CD8-positive, alpha-beta memory T cell (primary cell): ENCODE data around the gene FHAD1. TPM values are rescaled to one million over a fixed set of nuclear protein-coding genes. Genes with fewer than 3 reads are reported as not detected.
A peak's percentile ranks its signal among the peaks of the same experiment; 100 is the strongest.
"Not testable (repeated sequence)": the region's sequence is repeated elsewhere in the genome, so short reads cannot be mapped to it uniquely, and the experiment has no call there.

Source experiments
- CTCF ChIA-PET: fragments of 350-600 bp; sonication (Branson Sonifier 250); formaldehyde crosslinking; loops from one replicate; lab custom pipeline; 2021; ENCODE audit warnings: antibody characterized with exemption; lab: Charles Lee
- POLR2A ChIA-PET: fragments of 350-600 bp; sonication (Branson Sonifier 250); formaldehyde crosslinking; loops from one replicate; lab custom pipeline; 2021; ENCODE audit warnings: antibody characterized with exemption; lab: Charles Lee
- DNase-seq, 5 donors: peaks; one replicate each; pipeline versions ENCODE4 v3.0.0 to v3.0.0-alpha.2; 2020 to 2022; ENCODE audit warnings: mixed read lengths in 1 of 5
- H3K27ac ChIP-seq: one replicate; pipeline ENCODE4 v1.7.0; 2013; ENCODE audit warnings: low read depth, mild to moderate bottlenecking, low read length, moderate library complexity
- H3K27me3 ChIP-seq: 2 replicates; pipeline ENCODE4 v1.7.0; 2013; ENCODE audit warnings: low read length, mild to moderate bottlenecking; ENCODE audit not compliant: insufficient read depth, poor library complexity, severe bottlenecking
- H3K36me3 ChIP-seq: 2 replicates; pipeline ENCODE4 v1.7.0; 2013; ENCODE audit warnings: mild to moderate bottlenecking, low read length, moderate library complexity; ENCODE audit not compliant: insufficient read depth
- H3K4me1 ChIP-seq: 2 replicates; pipeline ENCODE4 v1.7.0; 2013; ENCODE audit warnings: mild to moderate bottlenecking, low read length, moderate library complexity; ENCODE audit not compliant: insufficient read depth
- H3K4me3 ChIP-seq: 2 replicates; pipeline ENCODE4 v1.7.0; 2013; ENCODE audit warnings: mild to moderate bottlenecking, low read length
- H3K9me3 ChIP-seq: 2 replicates; pipeline ENCODE4 v1.7.0; 2013; ENCODE audit warnings: mild to moderate bottlenecking, low read length
- H3K27ac Mint-ChIP-seq, 8 donors: one replicate each; pipeline ENCODE4 v1.8.0; 2020 to 2021; ENCODE audit warnings: mixed read lengths in 8 of 8, mild to moderate bottlenecking in 6 of 8, inconsistent platforms in 3 of 8, moderate library complexity in 3 of 8
- H3K27me3 Mint-ChIP-seq, 2 donors: one replicate each; pipeline ENCODE4 v1.8.0; 2020 to 2021; ENCODE audit warnings: mixed read lengths in 2 of 2, mild to moderate bottlenecking in 1 of 2, moderate library complexity in 1 of 2
- H3K36me3 Mint-ChIP-seq, 3 donors: one replicate each; pipeline ENCODE4 v1.8.0; 2020 to 2021; ENCODE audit warnings: mixed read lengths in 3 of 3, inconsistent platforms in 1 of 3, mild to moderate bottlenecking in 1 of 3
- H3K4me1 Mint-ChIP-seq, 3 donors: one replicate each; pipeline ENCODE4 v1.8.0; 2020 to 2021; ENCODE audit warnings: mixed read lengths in 3 of 3, inconsistent platforms in 1 of 3, mild to moderate bottlenecking in 1 of 3
- H3K4me3 Mint-ChIP-seq, 7 donors: one replicate each; pipeline ENCODE4 v1.8.0; 2020 to 2021; ENCODE audit warnings: mixed read lengths in 7 of 7, mild to moderate bottlenecking in 6 of 7, moderate library complexity in 4 of 7, inconsistent platforms in 2 of 7
- H3K9me3 Mint-ChIP-seq, 5 donors: one replicate each; pipeline ENCODE4 v1.8.0; 2020 to 2022; ENCODE audit warnings: mixed read lengths in 5 of 5, mild to moderate bottlenecking in 3 of 5, moderate library complexity in 2 of 5, inconsistent platforms in 1 of 5
- polyA plus RNA-seq: library from polyadenylated mRNA; unstranded; fragments of 300-500 nt; fragmentation: Illumina TruSeq; gene quantifications from one replicate; pipeline ENCODE4 v1.2.3, GENCODE V29; 2021
- total RNA-seq, 2 experiments: library from RNA; stranded (reverse); gene quantifications; one replicate each; pipeline ENCODE4 v1.2.3, GENCODE V29; 2021

Gene FHAD1
- total and polyA plus RNA-seq, 3 experiments from 2014 or later, result not detected

DNA sequence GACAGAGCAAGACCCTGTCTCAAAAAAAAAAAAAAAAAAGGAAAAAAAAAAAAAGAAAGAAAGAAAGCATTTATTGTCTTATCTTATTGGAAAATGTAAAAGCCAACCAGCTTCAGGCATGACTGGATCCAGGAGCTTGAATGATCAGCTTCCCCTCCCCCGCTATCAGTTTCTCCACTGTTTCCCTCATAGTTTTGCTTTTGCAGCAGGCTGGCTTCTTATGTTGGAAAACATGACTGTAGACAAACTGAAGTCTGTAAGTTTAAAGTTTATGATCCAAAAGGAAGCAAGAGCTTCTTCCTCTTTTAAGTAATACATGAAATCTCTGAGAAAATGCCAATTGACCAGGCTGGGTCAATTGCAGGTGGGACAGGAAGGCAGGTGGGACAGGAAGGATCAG is 52.2 kb downstream of the FHAD1 start:
- Mint-ChIP-seq H3K4me1 (peaks cover 4 to 12% (median 8%) of the 10 kb centered on the region in 3 donors), H3K27ac (no peak overlapping the region), H3K27me3 (peaks cover 0 to 4% of the 10 kb centered on the region in 2 donors), H3K36me3 (no peaks in the 10 kb centered on the region), H3K9me3 (peaks cover 0 to 4% (median 0%) of the 10 kb centered on the region in 5 donors), H3K4me3 (no peak overlapping the region)
- no peak overlapping the region for H3K4me3 ChIP-seq
- DNase-seq, result no peak
- H3K27me3 ChIP-seq, result no peaks in the 10 kb centered on the region
- no peaks in the 10 kb centered on the region for H3K9me3 ChIP-seq
- ChIA-PET CTCF (no interaction called here), POLR2A (no interaction called here)
- no peaks in the 10 kb centered on the region for H3K36me3 ChIP-seq
- H3K27ac ChIP-seq, result no peak overlapping the region
- H3K4me1 ChIP-seq, result no peaks in the 10 kb centered on the region

DNA sequence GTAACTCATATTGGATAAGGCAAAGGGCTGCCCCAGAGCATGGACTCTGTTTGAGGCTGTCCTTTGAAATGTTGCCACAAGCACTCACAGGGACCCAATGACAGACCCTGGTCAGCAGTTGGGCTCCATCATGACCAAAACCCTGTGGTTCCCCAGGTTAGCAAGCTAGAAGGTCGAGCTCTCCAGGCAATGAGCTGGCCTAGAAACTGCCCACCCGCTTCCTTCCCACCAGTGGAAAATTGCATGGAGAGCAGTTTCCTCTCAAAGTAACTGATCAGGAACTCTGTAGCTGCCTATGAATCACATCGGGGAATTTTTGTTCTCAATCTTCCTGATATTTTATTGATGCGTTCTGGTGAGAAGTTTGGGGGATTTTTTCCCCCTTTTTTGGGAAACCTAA is 52.8 kb downstream of the FHAD1 start:
- no peaks in the 10 kb centered on the region for H3K4me1 ChIP-seq
- no peak overlapping the region for H3K27ac ChIP-seq
- no peak for DNase-seq
- no peak overlapping the region for H3K4me3 ChIP-seq
- ChIA-PET POLR2A (no interaction called here), CTCF (no interaction called here)
- H3K9me3 ChIP-seq, result no peaks in the 10 kb centered on the region
- H3K27ac Mint-ChIP-seq, result no peak overlapping the region
- peaks cover 7 to 12% (median 8%) of the 10 kb centered on the region in 3 donors for H3K4me1 Mint-ChIP-seq
- H3K4me3 Mint-ChIP-seq, result no peak overlapping the region
- H3K9me3 Mint-ChIP-seq, result peaks cover 0 to 4% (median 0%) of the 10 kb centered on the region in 5 donors
- H3K27me3 ChIP-seq, result no peaks in the 10 kb centered on the region
- H3K36me3 ChIP-seq, result no peaks in the 10 kb centered on the region
- H3K36me3 Mint-ChIP-seq, result no peaks in the 10 kb centered on the region
- peaks cover 0 to 5% of the 10 kb centered on the region in 2 donors for H3K27me3 Mint-ChIP-seq

DNA sequence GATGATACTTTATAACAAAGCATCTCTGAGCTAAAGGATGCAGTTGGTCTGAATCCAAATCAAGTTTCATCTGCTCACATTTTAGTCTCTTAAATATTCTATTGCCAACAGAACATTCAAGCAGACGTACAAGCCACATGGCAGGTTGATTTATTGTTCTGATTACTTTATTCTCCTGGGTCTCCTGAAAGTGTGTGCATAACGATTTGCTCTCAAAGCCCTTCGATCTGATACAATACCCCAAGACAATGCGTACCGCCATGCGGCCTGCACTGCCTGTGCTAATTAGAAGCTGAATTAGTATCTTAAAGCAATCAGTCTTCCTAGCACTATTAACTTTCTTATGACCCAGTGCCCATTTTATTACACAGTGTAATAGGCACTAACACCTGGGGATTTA is 56.9 kb downstream of the FHAD1 start:
- no peaks in the 10 kb centered on the region for H3K36me3 ChIP-seq

DNA sequence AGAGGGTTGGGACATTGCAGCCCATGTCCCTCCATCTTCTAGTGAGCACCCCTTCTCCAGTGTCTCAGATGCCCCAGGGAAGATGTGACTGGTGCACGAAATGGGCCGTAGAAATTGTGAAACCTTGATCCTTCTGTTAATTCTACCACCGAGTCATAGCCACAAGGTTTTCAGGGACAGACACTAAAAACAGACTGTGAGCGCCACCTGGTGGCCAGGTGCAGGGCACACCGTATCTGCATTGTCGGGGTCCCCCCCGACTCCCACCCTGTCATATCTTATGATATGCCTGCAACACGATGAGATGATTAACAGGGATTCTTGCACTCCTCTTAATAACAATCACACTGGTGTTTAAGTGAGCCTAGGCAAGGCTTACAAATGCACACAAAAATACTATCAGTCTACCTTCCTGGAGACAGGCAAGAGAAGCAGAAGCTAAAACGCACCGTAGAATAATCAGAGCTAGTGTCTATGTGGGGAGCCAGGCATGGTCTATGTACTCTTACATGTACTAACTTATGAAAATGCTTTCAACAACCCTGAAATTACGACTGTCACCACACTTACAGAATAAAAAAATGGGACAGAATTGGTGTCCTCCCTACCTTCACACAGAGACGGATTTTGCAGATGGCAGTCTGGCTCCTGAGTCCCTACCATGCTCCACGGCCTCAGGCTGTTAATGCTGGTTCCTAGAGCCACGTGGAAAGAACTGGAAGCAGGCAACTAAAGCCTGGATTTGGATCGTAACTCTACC is 57.9 kb downstream of the FHAD1 start:
- no peak overlapping the region for H3K27ac ChIP-seq
- peak; percentile 34 to 68 (median 55) for DNase-seq
- no peaks in the 10 kb centered on the region for H3K27me3 ChIP-seq
- H3K4me1 ChIP-seq, result no peaks in the 10 kb centered on the region
- H3K4me3 Mint-ChIP-seq, result no peak overlapping the region
- H3K4me3 ChIP-seq, result no peak overlapping the region
- H3K4me1 Mint-ChIP-seq, result peaks cover 0 to 4% (median 0%) of the 10 kb centered on the region in 3 donors
- peaks cover 2 to 15% of the 10 kb centered on the region in 2 donors for H3K27me3 Mint-ChIP-seq
- no peaks in the 10 kb centered on the region for H3K9me3 ChIP-seq
- no peaks in the 10 kb centered on the region for H3K36me3 Mint-ChIP-seq
- H3K27ac Mint-ChIP-seq, result no peak overlapping the region
- ChIA-PET POLR2A (no interaction called here), CTCF (interaction anchor here (0.6 to 3.2 kb wide), 11 partner anchors 10 to 189 kb away, joined by 3 to 24 read pairs (median 3); no protein-coding TSS in a partner anchor)
- no peaks in the 10 kb centered on the region for H3K36me3 ChIP-seq
- no peaks in the 10 kb centered on the region for H3K9me3 Mint-ChIP-seq

More for the DNA sequence above, 56.9 kb downstream of the FHAD1 start:
- H3K4me3 Mint-ChIP-seq, result no peak overlapping the region
- no peak overlapping the region for H3K27ac ChIP-seq
- no peaks in the 10 kb centered on the region for H3K9me3 Mint-ChIP-seq
- H3K9me3 ChIP-seq, result no peaks in the 10 kb centered on the region
- H3K4me1 Mint-ChIP-seq, result peaks cover 0 to 4% (median 0%) of the 10 kb centered on the region in 3 donors
- no peak overlapping the region for H3K4me3 ChIP-seq
- H3K27me3 ChIP-seq, result no peaks in the 10 kb centered on the region
- H3K27ac Mint-ChIP-seq, result no peak overlapping the region
- no peaks in the 10 kb centered on the region for H3K4me1 ChIP-seq
- DNase-seq, result no peak
- H3K36me3 Mint-ChIP-seq, result no peaks in the 10 kb centered on the region
- POLR2A ChIA-PET, result no interaction called here
- CTCF ChIA-PET, result interaction anchor here (0.9 to 3.2 kb wide), 8 partner anchors 9 to 188 kb away, joined by 3 to 24 read pairs (median 4); no protein-coding TSS in a partner anchor
- peaks cover 2 to 13% of the 10 kb centered on the region in 2 donors for H3K27me3 Mint-ChIP-seq

DNA sequence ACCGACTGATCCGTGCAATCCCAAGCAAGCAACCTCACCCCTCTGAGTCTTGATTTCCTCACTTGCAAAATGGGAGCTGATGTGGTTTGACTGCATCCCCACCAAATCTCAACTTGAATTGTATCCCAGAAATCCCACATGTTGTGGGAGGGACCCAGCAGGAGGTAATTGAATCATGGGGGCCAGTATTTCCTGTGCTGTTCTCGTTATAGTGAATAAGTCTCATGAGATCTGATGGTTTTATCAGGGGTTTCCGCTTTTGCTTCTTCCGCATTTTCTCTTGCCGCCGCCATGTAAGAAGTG is 58.4 kb downstream of the FHAD1 start:
- Mint-ChIP-seq H3K36me3 (no peaks in the 10 kb centered on the region), H3K4me1 (peaks cover 0 to 4% (median 0%) of the 10 kb centered on the region in 3 donors), H3K27ac (no peak overlapping the region), H3K4me3 (no peak overlapping the region), H3K27me3 (peaks cover 2 to 20% of the 10 kb centered on the region in 2 donors), H3K9me3 (no peaks in the 10 kb centered on the region)
- ChIA-PET POLR2A (no interaction called here), CTCF (interaction anchor here (0.6 to 3.2 kb wide), 9 partner anchors 10 to 190 kb away, joined by 3 to 24 read pairs (median 4); no protein-coding TSS in a partner anchor)
- DNase-seq, result no peak
- Histone ChIP-seq H3K27me3 (no peaks in the 10 kb centered on the region), H3K27ac (no peak overlapping the region), H3K9me3 (no peaks in the 10 kb centered on the region), H3K36me3 (no peaks in the 10 kb centered on the region), H3K4me1 (no peaks in the 10 kb centered on the region), H3K4me3 (no peak overlapping the region)

DNA sequence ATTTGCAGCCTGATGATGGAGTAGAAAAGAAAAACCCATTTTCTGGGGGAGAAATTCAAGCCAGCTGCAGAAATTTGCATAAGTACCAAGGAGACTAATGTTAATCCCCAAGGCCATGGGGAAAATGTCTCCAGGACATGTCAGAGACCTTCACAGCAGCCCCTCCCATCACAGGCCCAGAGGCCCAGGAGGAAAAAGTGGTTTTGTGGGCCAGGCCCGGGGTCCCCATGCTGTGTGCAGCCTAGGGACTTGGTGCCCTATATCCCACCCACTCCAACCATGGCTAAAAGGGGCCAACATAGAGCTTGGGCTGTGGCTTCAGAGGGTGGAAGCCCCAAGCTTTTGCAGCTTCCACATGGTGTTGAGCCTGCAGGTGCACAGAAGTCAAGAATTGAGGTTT is 59.3 kb downstream of the FHAD1 start:
- H3K36me3 Mint-ChIP-seq, H3K27ac ChIP-seq, H3K4me1 Mint-ChIP-seq, H3K9me3 Mint-ChIP-seq, H3K27ac Mint-ChIP-seq, H3K4me3 ChIP-seq, H3K9me3 ChIP-seq, H3K4me1 ChIP-seq, DNase-seq, H3K36me3 ChIP-seq, POLR2A ChIA-PET, H3K27me3 ChIP-seq, H3K4me3 Mint-ChIP-seq: not testable (repeated sequence)
- H3K27me3 Mint-ChIP-seq, result peaks cover 4 to 23% of the 10 kb centered on the region in 2 donors
- CTCF ChIA-PET, result interaction anchor here (2.2 kb wide), 1 partner anchor 178 kb away, joined by 6 read pairs; no protein-coding TSS in a partner anchor

DNA sequence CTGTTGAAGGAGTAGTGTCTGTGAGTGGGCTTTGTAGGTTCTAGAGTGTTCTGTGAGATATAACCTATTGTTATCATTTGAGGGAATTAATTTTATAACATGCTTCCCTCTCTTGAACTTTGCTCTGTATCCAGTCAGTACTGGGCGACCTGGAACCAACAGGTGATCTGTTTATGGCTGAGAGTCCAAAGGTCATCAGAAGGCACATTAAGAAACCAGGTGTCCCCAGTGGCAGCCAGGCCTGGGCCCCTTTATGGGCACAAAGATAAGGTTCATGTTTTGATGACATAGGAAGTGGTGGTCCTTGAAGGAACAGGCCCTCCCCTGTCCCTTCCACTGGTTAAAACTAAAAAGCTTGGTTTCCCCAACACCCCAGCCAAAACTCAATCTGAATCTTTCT is 61.1 kb downstream of the FHAD1 start:
- Mint-ChIP-seq H3K27me3 (peaks cover 4 to 30% of the 10 kb centered on the region in 2 donors), H3K4me1 (peaks cover 0 to 4% (median 0%) of the 10 kb centered on the region in 3 donors), H3K4me3 (no peak overlapping the region), H3K9me3 (no peaks in the 10 kb centered on the region), H3K36me3 (peaks cover 0 to 5% (median 0%) of the 10 kb centered on the region in 3 donors), H3K27ac (peak overlapping the region in 1 of 8 donors; percentile 29)
- Histone ChIP-seq H3K27ac (no peak overlapping the region), H3K36me3 (no peaks in the 10 kb centered on the region), H3K27me3 (no peaks in the 10 kb centered on the region), H3K9me3 (no peaks in the 10 kb centered on the region), H3K4me3 (no peak overlapping the region), H3K4me1 (no peaks in the 10 kb centered on the region)
- DNase-seq, result no peak
- ChIA-PET CTCF (interaction anchor here (1.1 to 2.2 kb wide), 2 partner anchors 78 to 180 kb away, joined by 3 to 6 read pairs; no protein-coding TSS in a partner anchor), POLR2A (no interaction called here)

DNA sequence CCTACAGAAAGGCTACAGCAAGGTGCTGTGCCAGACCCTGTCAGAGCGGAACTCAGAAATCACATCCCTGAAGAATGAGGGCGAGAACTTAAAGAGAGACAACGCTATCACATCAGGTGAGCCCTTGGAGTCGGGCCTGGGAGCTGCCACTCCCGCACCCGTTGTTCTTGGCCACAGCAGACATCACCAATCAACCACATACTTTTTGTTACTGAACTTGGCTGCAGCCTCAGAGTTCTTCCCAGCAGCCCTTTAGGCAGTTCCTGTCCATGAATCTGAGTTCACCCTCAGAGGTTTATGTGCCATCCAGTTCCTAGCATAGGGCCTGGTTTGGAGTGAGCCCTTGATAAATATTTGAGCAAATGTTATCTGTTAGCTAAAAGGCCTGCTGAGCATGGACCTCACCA is 61.6 kb downstream of the FHAD1 start:
- ChIA-PET POLR2A (no interaction called here), CTCF (interaction anchor here (1.1 to 1.2 kb wide), 2 partner anchors 15 to 78 kb away, joined by 3 read pairs; no protein-coding TSS in a partner anchor)
- Mint-ChIP-seq H3K27ac (peak overlapping the region in 1 of 8 donors; percentile 11), H3K4me1 (peaks cover 0 to 4% (median 0%) of the 10 kb centered on the region in 3 donors), H3K9me3 (no peaks in the 10 kb centered on the region), H3K36me3 (peaks cover 0 to 5% (median 0%) of the 10 kb centered on the region in 3 donors), H3K4me3 (no peak overlapping the region), H3K27me3 (peaks cover 4 to 33% of the 10 kb centered on the region in 2 donors)
- Histone ChIP-seq H3K36me3 (no peaks in the 10 kb centered on the region), H3K9me3 (no peaks in the 10 kb centered on the region), H3K27me3 (no peaks in the 10 kb centered on the region), H3K4me1 (no peaks in the 10 kb centered on the region), H3K27ac (no peak overlapping the region), H3K4me3 (no peak overlapping the region)
- no peak for DNase-seq
